Lung (tissue), 12 donors: ENCODE results near the gene CD38. TPM values are rescaled to one million over a fixed set of nuclear protein-coding genes. Genes with fewer than 3 reads are reported as not detected.
"Not testable (repeated sequence)": the region's sequence is repeated elsewhere in the genome, so short reads cannot be mapped to it uniquely, and the experiment has no call there.

Experiments
- ATAC-seq: fragments of 200-7000 bp; cut with Tn5 transposase; one replicate; pipeline ENCODE4 v1.9.1; 2020; ENCODE audit warnings: moderate number of reproducible peaks; ENCODE audit not compliant: insufficient read depth, low FRiP score
- DNase-seq, 3 donors: peaks; one replicate each; pipeline ENCODE4 v3.0.0-alpha.2; 2013 to 2017
- H3K27ac ChIP-seq, 2 donors: one replicate each; pipeline ENCODE4 v1.5.1; 2013; ENCODE audit warnings: mild to moderate bottlenecking in 2 of 2, moderate library complexity in 2 of 2, control low read depth in 1 of 2, inconsistent platforms in 1 of 2, low read depth in 1 of 2, low read length in 1 of 2
- H3K27me3 ChIP-seq, 3 donors: one replicate each; pipeline ENCODE4 v1.5.1; 2013; ENCODE audit warnings: low read length in 2 of 3; ENCODE audit not compliant: control insufficient read depth in 3 of 3, insufficient read depth in 3 of 3
- H3K36me3 ChIP-seq, 4 donors: one replicate each; pipeline ENCODE4 v1.5.1; 2013; ENCODE audit warnings: low read length in 4 of 4, mild to moderate bottlenecking in 1 of 4, moderate library complexity in 1 of 4; ENCODE audit not compliant: control insufficient read depth in 4 of 4, insufficient read depth in 4 of 4
- H3K4me1 ChIP-seq, 5 donors: one replicate each; pipeline ENCODE4 v1.5.1; 2013; ENCODE audit warnings: low read length in 5 of 5, mild to moderate bottlenecking in 2 of 5, moderate library complexity in 1 of 5; ENCODE audit not compliant: control insufficient read depth in 5 of 5, insufficient read depth in 5 of 5
- H3K4me3 ChIP-seq: one replicate; pipeline ENCODE4 v1.5.1; 2013; ENCODE audit warnings: mild to moderate bottlenecking, control low read depth, moderate library complexity
- H3K9ac ChIP-seq, 2 donors: one replicate each; pipeline ENCODE4 v1.5.1; 2013; ENCODE audit warnings: low read length in 2 of 2, control low read depth in 1 of 2; ENCODE audit not compliant: insufficient read depth in 1 of 2
- H3K9me3 ChIP-seq, 4 donors: one replicate each; pipeline ENCODE4 v1.5.1; 2013; ENCODE audit warnings: low read length in 3 of 4, mild to moderate bottlenecking in 1 of 4, moderate library complexity in 1 of 4; ENCODE audit not compliant: control insufficient read depth in 4 of 4, insufficient read depth in 3 of 4
- CTCF ChIP-seq: IDR thresholded peaks from 2 replicates; pipeline ENCODE4 v1.5.1; 2012; ENCODE audit warnings: mild to moderate bottlenecking; ENCODE audit errors: control extremely low read depth, extremely low read depth
- WGBS, 2 donors: extraction: QIAGEN DNeasy Blood & Tissue Kit; methylation state at CpG; one replicate each; pipeline ENCODE4 v1.1.7; 2013; 5-methylcytosine and 5-hydroxymethylcytosine counted together
- polyA plus RNA-seq, 2 donors: library from polyadenylated mRNA; stranded (reverse); fragments of 200-250 nt; gene quantifications; one replicate each; pipeline ENCODE4 v1.2.1, GENCODE V29; 2013
- total RNA-seq, 2 donors: library from RNA; depleted of rRNA in 1 of 2; stranded (reverse); fragments of >200 nt in 1 of 2; gene quantifications; one replicate each; pipeline ENCODE4 v1.2.1, GENCODE V29; 2014 to 2021
- donor health status: control.
- donor health status: control.
- donor health status: Bipolar disorder and iron deficiency.
- donor health status: healthy.
- donor health status: DM: yes; HTN: yes; CAD: no.

CD38 gene
- total and polyA plus RNA-seq, 4 donors: 4.8 to 47.2 (median 14.4) TPM

GRCh38 chr4:15758294-15758693, 19.8 kb upstream of the CD38 start:
- Histone ChIP-seq H3K9ac (no peak overlapping the region), H3K36me3 (no peaks in the 10 kb centered on the region), H3K9me3 (no peaks in the 10 kb centered on the region), H3K27ac (no peak overlapping the region), H3K4me3 (no peak overlapping the region), H3K27me3 (no peaks in the 10 kb centered on the region), H3K4me1 (peaks cover 0 to 2% (median 0%) of the 10 kb centered on the region in 5 donors)
- ATAC-seq (no peak), DNase-seq (no peak)
- 94 to 98% methylated on average over 4 of the region's 4 CpGs for WGBS, 2 donors
- no peak for TF ChIP-seq CTCF

- H3K9ac ChIP-seq, ATAC-seq, H3K4me1 ChIP-seq, DNase-seq, H3K9me3 ChIP-seq, H3K36me3 ChIP-seq, H3K27me3 ChIP-seq, H3K4me3 ChIP-seq, H3K27ac ChIP-seq: not testable (repeated sequence)
Measured at GRCh38 chr4:15762460-15762859, 15.7 kb upstream of the CD38 start.

GRCh38 chr4:15765391-15765790, 12.7 kb upstream of the CD38 start:
- Histone ChIP-seq H3K9ac (no peak overlapping the region), H3K4me1 (peaks cover 0 to 5% (median 3%) of the 10 kb centered on the region in 5 donors), H3K27me3 (no peaks in the 10 kb centered on the region), H3K9me3 (no peaks in the 10 kb centered on the region), H3K36me3 (no peaks in the 10 kb centered on the region), H3K4me3 (no peak overlapping the region), H3K27ac (no peak overlapping the region)
- TF ChIP-seq CTCF: no peak
- ATAC-seq (no peak), DNase-seq (no peak)
- 28 to 48% methylated on average over 6 of the region's 6 CpGs for WGBS, 2 donors

GRCh38 chr4:15765910-15766697, 12.0 kb upstream of the CD38 start:
- DNase-seq: peak in 2 of 3 donors; percentile 42 to 64
- 22 to 33% methylated on average over 6 of the region's 6 CpGs for WGBS, 2 donors
- H3K4me1 ChIP-seq: peaks cover 0 to 5% (median 3%) of the 10 kb centered on the region in 5 donors
- ATAC-seq: peak; percentile 19
- H3K4me3 ChIP-seq: no peak overlapping the region
- no peak for TF ChIP-seq CTCF
- no peak overlapping the region for H3K9ac ChIP-seq
- no peaks in the 10 kb centered on the region for H3K36me3 ChIP-seq
- no peaks in the 10 kb centered on the region for H3K27me3 ChIP-seq
- no peak overlapping the region for H3K27ac ChIP-seq
- no peaks in the 10 kb centered on the region for H3K9me3 ChIP-seq
